Measurements from ENCODE around the gene PTGDR2. TPM values are rescaled to one million over a fixed set of nuclear protein-coding genes. Genes with fewer than 3 reads are reported as not detected.
A peak's percentile ranks its signal among the peaks of the same experiment; 100 is the strongest.

The PTGDR2 gene
- total RNA-seq, result 1 to 10 TPM in 1 of 4 donors, under 1 TPM in 3; 0.37 to 2.2 (median 0.58) TPM

DNA sequence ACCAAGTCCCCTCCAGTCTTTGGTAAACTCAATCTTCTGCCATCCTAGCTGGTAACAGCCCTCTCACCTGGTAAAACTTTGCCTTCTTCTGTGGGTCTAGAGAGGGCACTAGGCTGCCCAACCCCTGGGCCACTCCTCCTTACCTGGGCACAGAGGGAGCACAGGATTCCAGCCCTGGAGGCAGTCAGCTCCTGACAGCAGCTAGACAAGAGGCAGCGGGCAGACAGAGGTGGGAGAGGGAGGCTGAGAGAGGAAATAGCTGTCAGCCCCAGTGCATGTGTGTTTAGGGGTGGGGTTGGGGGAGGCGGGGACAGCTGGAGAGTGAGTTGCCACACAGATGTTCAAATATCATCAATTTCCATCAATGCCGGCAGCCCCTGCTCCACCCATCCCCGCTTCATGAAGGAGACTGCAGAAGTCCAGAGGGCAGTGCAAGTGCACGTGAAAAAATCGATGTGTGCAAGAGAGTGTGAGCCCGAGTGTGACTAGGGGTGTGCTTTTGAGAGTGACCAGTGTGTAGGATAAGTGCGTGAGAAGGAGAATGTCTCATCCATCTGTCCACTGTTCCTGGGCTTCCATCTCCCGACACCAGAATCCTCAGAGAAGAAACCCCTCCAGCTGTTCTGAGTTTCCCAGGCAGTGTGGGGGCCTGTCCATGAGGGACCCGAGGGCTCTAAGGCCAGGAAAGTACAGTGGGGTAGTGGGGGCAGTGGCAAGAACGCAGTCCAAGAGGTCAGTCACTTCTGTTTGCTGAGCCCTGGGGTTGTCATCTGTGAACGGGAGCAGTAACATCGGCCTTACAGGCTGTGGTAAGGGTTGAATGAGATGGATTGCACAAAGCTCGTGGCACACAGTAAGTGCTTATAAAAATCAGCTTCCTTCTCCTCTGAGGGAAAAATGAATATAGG is at the start of gene PTGDR2:
Gene PTGDR2 (minus strand): TSS at position 225 of the 908 bp plus-strand sequence. CDS start 2,228 bp downstream, outside the sequence.
- Histone ChIP-seq H3K4me3 (no peak within 1 kb of the TSS), H3K36me3 (peaks cover 0 to 25% of the 10 kb centered on the region in 2 donors), H3K4me1 (peaks cover 0 to 7% (median 0%) of the 10 kb centered on the region in 3 donors), H3K9me3 (no peaks in the 10 kb centered on the region), H3K27me3 (peaks cover 24% of the 10 kb centered on the region), H3K27ac (no peak within 1 kb of the TSS)
- 17 to 38% methylated on average over 1 to 9 of the region's 14 CpGs for WGBS, 2 donors (ENCODE audit: low coverage in 1 of 2)
- TF ChIP-seq POLR2A (IDR thresholded peaks at IDR 0.05) (no peak), POLR2AphosphoS5 (IDR thresholded peaks at IDR 0.05) (no peak)
- no peak for ATAC-seq

DNA sequence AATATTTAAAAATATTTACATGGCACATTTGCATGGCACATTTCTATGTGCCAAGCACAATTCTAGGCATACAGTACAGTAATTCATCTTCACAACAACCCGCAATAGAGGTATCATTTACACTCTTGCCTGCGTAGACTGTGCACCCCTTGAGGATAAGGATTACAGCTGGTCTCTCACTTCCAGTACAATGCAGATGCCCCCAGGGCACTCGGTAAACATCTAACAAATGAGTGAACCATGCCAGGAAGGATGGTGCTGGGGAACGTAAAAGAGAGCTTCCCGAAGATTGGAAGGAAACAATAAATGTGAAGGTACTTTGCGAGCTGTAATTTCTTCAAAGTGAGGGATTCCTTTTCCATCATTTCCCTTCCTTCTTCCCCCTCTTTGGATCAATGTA is 49.3 kb upstream of the PTGDR2 start:
- 37 to 46% methylated on average over 4 to 6 of the region's 6 CpGs for WGBS, 2 donors (ENCODE audit: low coverage in 1 of 2)
- peaks cover 0 to 37% of the 10 kb centered on the region in 2 donors for H3K36me3 ChIP-seq
- H3K27me3 ChIP-seq, result no peaks in the 10 kb centered on the region
- no peak for ATAC-seq
- H3K4me1 ChIP-seq, result peaks cover 3 to 39% (median 10%) of the 10 kb centered on the region in 3 donors
- peak overlapping the region; percentile 85 to 93 for H3K4me3 ChIP-seq
- no peaks in the 10 kb centered on the region for H3K9me3 ChIP-seq
- peak overlapping the region in 3 of 4 donors; percentile 93 to 96 (median 96) for H3K27ac ChIP-seq
- TF ChIP-seq EP300 (IDR thresholded peaks at IDR 0.05) (no peak), POLR2AphosphoS5 (IDR thresholded peaks at IDR 0.05) (no peak), POLR2A (IDR thresholded peaks at IDR 0.05) (no peak)
- TF ChIP-seq, protein P1, sequence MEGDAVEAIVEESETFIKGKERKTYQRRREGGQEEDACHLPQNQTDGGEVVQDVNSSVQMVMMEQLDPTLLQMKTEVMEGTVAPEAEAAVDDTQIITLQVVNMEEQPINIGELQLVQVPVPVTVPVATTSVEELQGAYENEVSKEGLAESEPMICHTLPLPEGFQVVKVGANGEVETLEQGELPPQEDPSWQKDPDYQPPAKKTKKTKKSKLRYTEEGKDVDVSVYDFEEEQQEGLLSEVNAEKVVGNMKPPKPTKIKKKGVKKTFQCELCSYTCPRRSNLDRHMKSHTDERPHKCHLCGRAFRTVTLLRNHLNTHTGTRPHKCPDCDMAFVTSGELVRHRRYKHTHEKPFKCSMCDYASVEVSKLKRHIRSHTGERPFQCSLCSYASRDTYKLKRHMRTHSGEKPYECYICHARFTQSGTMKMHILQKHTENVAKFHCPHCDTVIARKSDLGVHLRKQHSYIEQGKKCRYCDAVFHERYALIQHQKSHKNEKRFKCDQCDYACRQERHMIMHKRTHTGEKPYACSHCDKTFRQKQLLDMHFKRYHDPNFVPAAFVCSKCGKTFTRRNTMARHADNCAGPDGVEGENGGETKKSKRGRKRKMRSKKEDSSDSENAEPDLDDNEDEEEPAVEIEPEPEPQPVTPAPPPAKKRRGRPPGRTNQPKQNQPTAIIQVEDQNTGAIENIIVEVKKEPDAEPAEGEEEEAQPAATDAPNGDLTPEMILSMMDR (IDR thresholded peaks at IDR 0.05), result no peak

DNA sequence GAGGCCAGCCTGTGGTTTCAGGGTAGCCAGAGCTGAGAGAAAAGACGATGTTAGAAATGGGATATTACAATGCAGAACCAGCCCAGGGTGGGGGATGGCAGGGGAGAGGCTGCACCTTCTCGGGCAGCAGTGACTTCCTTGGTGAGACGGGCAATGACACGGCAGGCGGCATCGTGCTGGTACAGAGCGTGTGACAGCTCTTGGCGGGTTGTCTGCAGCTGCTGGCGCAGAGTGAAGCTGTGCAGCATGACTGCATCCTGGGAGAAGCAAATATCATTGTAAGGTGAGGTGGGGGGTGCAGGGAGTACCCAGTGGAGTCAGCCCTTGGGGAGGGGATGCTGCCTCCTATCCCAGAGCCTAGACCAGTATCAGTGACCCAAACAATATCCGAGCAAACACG is 46.9 kb upstream of the PTGDR2 start:
- Histone ChIP-seq H3K27me3 (no peaks in the 10 kb centered on the region), H3K36me3 (peaks cover 0 to 61% of the 10 kb centered on the region in 2 donors), H3K27ac (no peak overlapping the region), H3K9me3 (no peaks in the 10 kb centered on the region), H3K4me1 (peaks cover 3 to 43% (median 10%) of the 10 kb centered on the region in 3 donors), H3K4me3 (no peak overlapping the region)
- no peak for ATAC-seq
- no peak for TF ChIP-seq POLR2AphosphoS5 (IDR thresholded peaks at IDR 0.05)
- 79 to 100% methylated on average over 1 to 10 of the region's 11 CpGs for WGBS, 2 donors (ENCODE audit: low coverage in 1 of 2)

DNA sequence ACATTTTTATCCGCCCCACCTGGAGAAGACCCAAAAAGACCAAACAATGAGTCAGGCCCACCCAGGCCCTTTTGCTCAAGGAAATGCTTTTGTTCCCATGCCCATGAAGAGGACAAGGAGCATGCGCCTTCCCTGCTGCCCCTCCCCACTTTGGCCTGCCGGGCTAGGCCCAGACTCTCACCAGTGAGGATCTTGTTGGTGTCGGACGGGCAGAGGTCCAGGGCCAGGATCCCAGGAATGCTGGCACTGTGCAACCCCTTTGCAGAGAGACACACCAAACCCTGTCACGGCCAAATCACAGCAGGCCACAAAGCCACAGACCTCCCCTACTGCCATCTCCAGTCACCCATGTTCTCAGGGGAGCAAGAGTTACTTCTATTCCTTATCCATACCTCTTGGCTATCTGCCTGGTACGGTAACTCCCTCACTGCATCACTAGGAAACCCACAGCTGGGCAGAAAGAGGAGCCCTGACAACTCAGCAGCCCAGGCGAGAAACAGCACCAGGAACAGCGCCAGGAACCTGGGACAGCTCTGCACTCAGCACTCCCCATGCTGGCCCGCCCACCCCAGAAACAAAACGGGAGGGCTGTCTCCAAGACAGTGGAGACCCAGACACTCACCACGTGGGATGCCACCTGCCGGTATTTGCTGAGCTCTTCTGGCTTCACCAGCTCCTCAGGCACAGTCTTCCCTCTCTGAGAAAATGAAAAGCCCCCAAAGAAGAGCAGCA is 45.1 kb upstream of the PTGDR2 start:
- WGBS, 2 donors (ENCODE audit: low coverage in 1 of 2), result 82 to 95% methylated on average over 2 to 4 of the region's 13 CpGs
- Histone ChIP-seq H3K27ac (no peak overlapping the region), H3K4me1 (peaks cover 3 to 34% (median 10%) of the 10 kb centered on the region in 3 donors), H3K36me3 (peaks cover 8 to 79% of the 10 kb centered on the region in 2 donors), H3K4me3 (no peak overlapping the region), H3K27me3 (no peaks in the 10 kb centered on the region), H3K9me3 (no peaks in the 10 kb centered on the region)
- TF ChIP-seq EP300 (IDR thresholded peaks at IDR 0.05) (no peak), POLR2A (IDR thresholded peaks at IDR 0.05) (no peak), POLR2AphosphoS5 (IDR thresholded peaks at IDR 0.05) (no peak)
- TF ChIP-seq, protein P1 (IDR thresholded peaks at IDR 0.05), result no peak
- no peak for ATAC-seq

DNA sequence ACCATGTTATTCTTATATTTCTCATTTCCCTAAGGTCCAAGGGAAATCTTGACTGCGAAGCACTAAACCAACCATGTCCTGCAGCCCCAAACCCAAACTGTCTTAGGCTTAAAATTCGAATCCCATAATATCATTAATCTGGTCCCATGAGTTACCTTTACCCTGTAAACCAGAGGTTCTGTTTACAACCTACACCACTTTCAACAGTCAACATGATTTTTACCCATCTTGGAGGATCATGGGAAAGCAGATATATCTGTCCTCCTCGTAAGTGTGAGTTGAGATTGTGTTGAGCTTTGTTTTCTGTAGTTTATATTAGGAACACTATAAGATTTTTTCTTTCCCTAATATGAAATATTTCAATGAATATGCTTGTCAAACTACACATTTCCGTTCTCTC is 44.2 kb upstream of the PTGDR2 start:
- Histone ChIP-seq H3K27ac (no peak overlapping the region), H3K9me3 (no peaks in the 10 kb centered on the region), H3K36me3 (peaks cover 8 to 88% of the 10 kb centered on the region in 2 donors), H3K4me1 (peaks cover under 1 to 25% (median 7%) of the 10 kb centered on the region in 3 donors), H3K4me3 (no peak overlapping the region), H3K27me3 (no peaks in the 10 kb centered on the region)
- ATAC-seq, result no peak
- 55 to 81% methylated on average over 4 of the region's 4 CpGs for WGBS, 2 donors (ENCODE audit: low coverage in 1 of 2)
- TF ChIP-seq POLR2A (IDR thresholded peaks at IDR 0.05), result no peak
- TF ChIP-seq, protein P1 (IDR thresholded peaks at IDR 0.05), result no peak
- TF ChIP-seq POLR2AphosphoS5 (IDR thresholded peaks at IDR 0.05), result no peak
- no peak for TF ChIP-seq EP300 (IDR thresholded peaks at IDR 0.05)

Measured in gastroesophageal sphincter (tissue), 4 donors.